Muscle of leg (tissue), 11 donors: ENCODE data around the gene MS4A6E. TPM values are rescaled to one million over a fixed set of nuclear protein-coding genes. Genes with fewer than 3 reads are reported as not detected.
A peak's percentile ranks its signal among the peaks of the same experiment; 100 is the strongest.

Source experiments
- DNase-seq: peaks from one replicate; pipeline ENCODE4 v3.0.0; 2013
- H3K27ac ChIP-seq: one replicate; pipeline ENCODE4 v1.5.1; 2013; ENCODE audit warnings: mild to moderate bottlenecking, low read length, control low read depth
- H3K27me3 ChIP-seq: one replicate; pipeline ENCODE4 v1.6.1; 2013; ENCODE audit warnings: low read length; ENCODE audit not compliant: control insufficient read depth, insufficient read depth
- H3K36me3 ChIP-seq: one replicate; pipeline ENCODE4 v1.6.1; 2013; ENCODE audit warnings: low read length; ENCODE audit not compliant: control insufficient read depth, insufficient read depth
- H3K4me1 ChIP-seq: one replicate; pipeline ENCODE4 v1.6.1; 2013; ENCODE audit warnings: low read length; ENCODE audit not compliant: control insufficient read depth, insufficient read depth
- H3K4me3 ChIP-seq: one replicate; pipeline ENCODE4 v1.5.1; 2013; ENCODE audit warnings: low read length, control low read depth
- H3K9me3 ChIP-seq: replicated peaks from 2 replicates; pipeline ENCODE4 v1.6.1; 2013; ENCODE audit warnings: low read depth, low read length; ENCODE audit not compliant: control insufficient read depth
- WGBS: methylation state at CpG from one replicate; pipeline ENCODE4 v1.1.5; 2013; ENCODE audit warnings: missing lambda C conversion rate; ENCODE audit not compliant: insufficient coverage; 5-methylcytosine and 5-hydroxymethylcytosine counted together
- polyA plus RNA-seq, 8 donors: library from polyadenylated mRNA; unstranded; fragments of 120-200 nt; gene quantifications; one replicate each; pipeline versions ENCODE4 v1.2.1 to v1.2.3, GENCODE V29; 2013; ENCODE audit warnings: inconsistent platforms in 1 of 8, low replicate concordance in 1 of 8; ENCODE audit not compliant: insufficient read length in 8 of 8, insufficient read depth in 1 of 8
- total RNA-seq: library from RNA; stranded (reverse); fragments of 120-200 nt; gene quantifications from one replicate; pipeline ENCODE4 v1.2.4, GENCODE V29; 2013

Gene MS4A6E
- total and polyA plus RNA-seq, 9 donors = not detected

GRCh38 chr11:60371854-60372253, 44.8 kb downstream of the MS4A6E start:
- no peak overlapping the region for H3K27ac ChIP-seq
- WGBS = no CpG with 5 or more reads among the region's 1 CpG
- no peak for DNase-seq

GRCh38 chr11:60372767-60373166, 45.7 kb downstream of the MS4A6E start:
- no peak for DNase-seq
- H3K4me3 ChIP-seq = no peak overlapping the region
- no peak overlapping the region for H3K27ac ChIP-seq
- no peaks in the 10 kb centered on the region for H3K4me1 ChIP-seq
- no peaks in the 10 kb centered on the region for H3K9me3 ChIP-seq
- 100% methylated on average over 2 of the region's 3 CpGs for WGBS
- H3K27me3 ChIP-seq = no peaks in the 10 kb centered on the region
- no peaks in the 10 kb centered on the region for H3K36me3 ChIP-seq

More at GRCh38 chr11:60371854-60372253, 44.8 kb downstream of the MS4A6E start:
- Histone ChIP-seq H3K4me3 (no peak overlapping the region), H3K36me3 (no peaks in the 10 kb centered on the region), H3K9me3 (no peaks in the 10 kb centered on the region), H3K4me1 (no peaks in the 10 kb centered on the region), H3K27me3 (no peaks in the 10 kb centered on the region)

DNA sequence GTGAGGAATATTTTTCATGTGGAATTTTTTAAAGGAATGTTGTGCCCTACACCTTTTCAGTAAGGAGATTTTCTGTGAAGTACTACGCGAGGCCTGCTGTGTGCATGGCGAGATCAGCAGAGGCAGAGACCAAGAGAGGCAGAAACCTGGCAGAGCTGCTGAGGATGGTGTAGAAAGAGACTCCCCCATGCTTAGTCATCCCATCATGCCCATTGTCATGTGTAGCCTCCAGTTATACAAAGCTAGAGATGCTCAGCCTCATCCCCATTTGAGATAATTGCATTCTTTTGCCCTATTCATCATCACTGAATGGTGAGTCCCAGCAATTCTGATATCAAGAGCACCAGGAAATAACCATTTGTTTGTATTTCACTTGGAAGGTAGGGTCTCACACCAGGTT, 48.3 kb downstream of the MS4A6E start:
- WGBS = no CpG with 5 or more reads among the region's 3 CpGs
- Histone ChIP-seq H3K36me3 (no peaks in the 10 kb centered on the region), H3K4me3 (no peak overlapping the region), H3K27ac (no peak overlapping the region), H3K9me3 (no peaks in the 10 kb centered on the region), H3K27me3 (no peaks in the 10 kb centered on the region), H3K4me1 (no peaks in the 10 kb centered on the region)
- DNase-seq = no peak

- H3K27me3 ChIP-seq = no peaks in the 10 kb centered on the region
- no peaks in the 10 kb centered on the region for H3K4me1 ChIP-seq
- no peaks in the 10 kb centered on the region for H3K9me3 ChIP-seq
- DNase-seq = no peak
- no CpG with 5 or more reads among the region's 3 CpGs for WGBS
- H3K36me3 ChIP-seq = no peaks in the 10 kb centered on the region
- no peak overlapping the region for H3K27ac ChIP-seq
- no peak overlapping the region for H3K4me3 ChIP-seq
Observed at GRCh38 chr11:60376601-60377000, 49.5 kb downstream of the MS4A6E start.

DNA sequence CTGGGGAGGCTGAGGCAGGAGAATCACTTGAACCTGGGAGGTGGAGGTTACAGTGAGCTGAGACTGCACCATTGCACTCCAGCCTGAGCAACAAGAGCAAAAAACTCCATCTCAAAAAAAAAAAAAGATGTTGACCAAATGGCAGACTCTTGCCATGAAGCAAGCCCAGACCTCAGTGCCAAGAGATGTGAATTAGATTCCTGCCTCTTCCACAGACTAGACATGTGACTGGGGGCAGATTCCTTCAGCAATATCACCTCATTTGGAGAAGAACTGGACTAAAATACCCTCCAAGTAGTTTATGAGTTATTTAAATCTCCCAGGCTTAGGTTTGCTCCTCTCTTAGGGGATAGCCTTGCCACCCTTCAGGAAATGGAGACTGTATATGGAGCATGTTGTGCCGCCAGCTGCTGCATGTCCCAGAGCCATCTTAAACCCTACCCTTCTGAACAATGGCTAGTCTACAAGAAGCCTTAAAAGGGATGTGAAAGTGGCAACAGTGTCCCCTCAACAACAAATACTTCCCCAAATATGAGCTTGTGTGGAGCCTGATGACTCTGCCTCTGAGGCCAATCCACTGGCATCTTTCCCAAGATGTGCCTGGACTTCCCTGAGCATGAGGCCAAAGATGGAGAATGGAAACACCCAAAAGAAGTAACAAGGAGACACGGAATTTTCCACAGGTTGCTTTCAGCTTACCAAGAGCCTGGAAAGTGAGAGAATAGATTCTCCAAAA, 50.5 kb downstream of the MS4A6E start:
- H3K27me3 ChIP-seq = no peaks in the 10 kb centered on the region
- no peaks in the 10 kb centered on the region for H3K36me3 ChIP-seq
- peak; percentile 87 for DNase-seq
- H3K4me3 ChIP-seq = no peak overlapping the region
- WGBS = no CpG with 5 or more reads among the region's 2 CpGs
- peak overlapping the region; percentile 13 for H3K27ac ChIP-seq
- no peaks in the 10 kb centered on the region for H3K4me1 ChIP-seq
- H3K9me3 ChIP-seq = no peaks in the 10 kb centered on the region

- Histone ChIP-seq H3K9me3 (no peaks in the 10 kb centered on the region), H3K4me1 (no peaks in the 10 kb centered on the region), H3K27ac (peak within 1 kb of the TSS; percentile 25), H3K4me3 (peak within 1 kb of the TSS; percentile 7), H3K36me3 (no peaks in the 10 kb centered on the region), H3K27me3 (no peaks in the 10 kb centered on the region)
- DNase-seq = peak; percentile 76
- WGBS = 33% methylated on average over 3 of the region's 3 CpGs
Observed at GRCh38 chr11:60378354-60378753, 51.3 kb downstream of the MS4A6E start, which contains the start of gene MS4A7. Gene MS4A7, plus strand, starts transcription at chr11:60378532. Its CDS starts 4,610 bp downstream, at chr11:60383142.

DNA sequence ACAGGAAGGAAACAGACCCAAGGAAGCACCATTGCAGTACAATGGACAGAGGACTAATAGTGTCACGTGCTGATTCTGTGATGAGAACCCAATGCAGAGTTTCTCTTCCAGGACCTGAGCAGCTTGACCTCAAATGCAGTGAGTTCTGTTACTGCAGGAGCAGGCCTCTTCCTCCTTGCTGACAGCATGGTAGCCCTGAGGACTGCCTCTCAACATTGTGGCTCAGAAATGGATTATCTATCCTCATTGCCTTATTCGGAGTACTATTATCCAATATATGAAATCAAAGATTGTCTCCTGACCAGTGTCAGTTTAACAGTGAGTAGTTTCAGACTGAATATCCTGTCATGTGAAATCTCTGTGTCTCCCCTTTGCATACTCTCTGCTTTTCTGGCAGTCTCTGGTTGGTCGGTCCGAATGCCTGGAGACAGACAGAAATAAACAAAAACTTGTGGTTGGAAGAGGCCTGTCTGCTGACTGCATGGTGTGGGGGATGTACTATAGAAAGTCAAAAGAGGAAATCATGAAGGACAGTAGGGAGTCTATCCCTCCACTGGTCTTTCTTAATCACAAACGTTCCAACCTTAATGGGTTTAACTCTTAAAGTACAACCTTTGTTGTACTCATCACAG, 62.3 kb downstream of the MS4A6E start:
- Histone ChIP-seq H3K4me3 (no peak overlapping the region), H3K27me3 (no peaks in the 10 kb centered on the region), H3K36me3 (no peaks in the 10 kb centered on the region), H3K9me3 (no peaks in the 10 kb centered on the region), H3K27ac (peak overlapping the region; percentile 20), H3K4me1 (no peaks in the 10 kb centered on the region)
- peak; percentile 51 for DNase-seq
- WGBS = 57% methylated on average over 1 of the region's 5 CpGs

DNA sequence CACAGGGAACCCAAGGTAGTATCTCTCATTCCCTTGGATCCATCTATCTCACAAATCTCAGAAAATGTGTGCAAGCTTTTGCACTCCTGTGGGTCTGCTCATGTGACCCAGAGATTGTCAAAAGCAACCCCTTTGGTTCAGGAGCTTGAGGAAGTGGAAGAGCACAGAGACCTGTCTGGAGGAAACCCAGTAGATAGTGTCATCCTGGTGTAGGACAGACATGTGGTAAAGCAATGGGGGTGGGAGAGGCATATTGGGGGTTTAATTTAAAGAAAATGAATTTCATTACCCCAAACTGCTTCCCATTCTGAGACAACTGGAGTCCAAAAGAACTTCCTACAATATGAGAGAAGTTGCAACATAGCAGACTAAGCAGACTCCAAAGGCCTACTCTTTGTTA, 63.4 kb downstream of the MS4A6E start:
- DNase-seq = no peak

More for the DNA sequence above, 63.4 kb downstream of the MS4A6E start:
- H3K4me1 ChIP-seq = no peaks in the 10 kb centered on the region
- H3K36me3 ChIP-seq = no peaks in the 10 kb centered on the region
- no peak overlapping the region for H3K27ac ChIP-seq
- no peaks in the 10 kb centered on the region for H3K9me3 ChIP-seq
- no peak overlapping the region for H3K4me3 ChIP-seq
- H3K27me3 ChIP-seq = no peaks in the 10 kb centered on the region

Other genes with a start within 250 kb of the MS4A6E start
- gene MS4A2, start 238.6 kb upstream of the MS4A6E start, total RNA-seq = 0.40 TPM
- under 1 TPM in 7 of 8 donors, not detected in 1; 0.05 to 0.29 (median 0.20) TPM for gene MS4A2, start 238.6 kb upstream of the MS4A6E start, polyA plus RNA-seq
- gene MS4A6A, start 144.2 kb upstream of the MS4A6E start, total RNA-seq = 27.6 TPM
- 10 to 100 TPM; 18.8 to 29.2 (median 23.1) TPM for gene MS4A6A, start 144.2 kb upstream of the MS4A6E start, polyA plus RNA-seq
- gene MS4A4E, start 84.1 kb upstream of the MS4A6E start, total RNA-seq = 0.18 TPM
- 1 to 10 TPM; 1.4 to 2.4 (median 1.9) TPM for gene MS4A4E, start 84.1 kb upstream of the MS4A6E start, polyA plus RNA-seq
- 10.3 TPM for gene MS4A4A, start 46.6 kb upstream of the MS4A6E start, total RNA-seq
- 10 to 100 TPM in 5 of 8 donors, 1 to 10 TPM in 3; 6.9 to 18.5 (median 11.7) TPM for gene MS4A4A, start 46.6 kb upstream of the MS4A6E start, polyA plus RNA-seq
- 7.4 TPM for gene MS4A7, start 51.3 kb downstream of the MS4A6E start, total RNA-seq
- 10 to 100 TPM in 1 of 8 donors, 1 to 10 TPM in 7; 3.2 to 13.7 (median 8.1) TPM for gene MS4A7, start 51.3 kb downstream of the MS4A6E start, polyA plus RNA-seq
- 0.35 TPM for gene MS4A14, start 69.2 kb downstream of the MS4A6E start, total RNA-seq
- under 1 TPM; 0.20 to 0.39 (median 0.29) TPM for gene MS4A14, start 69.2 kb downstream of the MS4A6E start, polyA plus RNA-seq
- not detected for gene MS4A5, start 102.3 kb downstream of the MS4A6E start, total RNA-seq
- gene MS4A5, start 102.3 kb downstream of the MS4A6E start, polyA plus RNA-seq = not detected
- 0.22 TPM for gene MS4A1, start 128.6 kb downstream of the MS4A6E start, total RNA-seq
- gene MS4A1, start 128.6 kb downstream of the MS4A6E start, polyA plus RNA-seq = 1 to 10 TPM in 1 of 8 donors, under 1 TPM in 7; 0.10 to 1.6 (median 0.29) TPM
- not detected for gene MS4A12, start 165.5 kb downstream of the MS4A6E start, total RNA-seq
- not detected for gene MS4A12, start 165.5 kb downstream of the MS4A6E start, polyA plus RNA-seq
- gene MS4A13, start 188.1 kb downstream of the MS4A6E start, total RNA-seq = not detected
- not detected for gene MS4A13, start 188.1 kb downstream of the MS4A6E start, polyA plus RNA-seq